Mucosa of rectum (tissue), 2 donors: ENCODE measurements around the gene FUT6.

Experiments
- H3K27ac ChIP-seq, 2 donors: one replicate each; pipeline ENCODE4 v1.7.0; 2013; ENCODE audit warnings: inconsistent platforms in 2 of 2, low read depth in 2 of 2, low read length in 2 of 2
- H3K27me3 ChIP-seq, 2 donors: one replicate each; pipeline ENCODE4 v1.7.0; 2013; ENCODE audit warnings: low read length in 2 of 2; ENCODE audit not compliant: control insufficient read depth in 2 of 2, insufficient read depth in 2 of 2
- H3K36me3 ChIP-seq, 2 donors: one replicate each; pipeline ENCODE4 v1.7.0; 2013; ENCODE audit warnings: low read length in 2 of 2; ENCODE audit not compliant: control insufficient read depth in 2 of 2, insufficient read depth in 2 of 2
- H3K4me1 ChIP-seq, 2 donors: one replicate each; pipeline ENCODE4 v1.7.0; 2013; ENCODE audit warnings: low read length in 2 of 2, mild to moderate bottlenecking in 1 of 2; ENCODE audit not compliant: control insufficient read depth in 2 of 2, insufficient read depth in 2 of 2
- H3K4me3 ChIP-seq, 2 donors: one replicate each; pipeline ENCODE4 v1.7.0; 2013; ENCODE audit warnings: low read length in 2 of 2
- H3K9ac ChIP-seq, 2 donors: one replicate each; pipeline ENCODE4 v1.7.0; 2013; ENCODE audit warnings: low read length in 2 of 2, low read depth in 1 of 2, mild to moderate bottlenecking in 1 of 2
- H3K9me3 ChIP-seq, 2 donors: one replicate each; pipeline ENCODE4 v1.7.0; 2013; ENCODE audit warnings: low read length in 2 of 2; ENCODE audit not compliant: control insufficient read depth in 2 of 2
- donor health status: healthy.
- donor health status: Normal muscosa, but diverticular disease.

Gene FUT6

GRCh38 chr19:5827891-5828660 lies 11.4 kb downstream of the FUT6 start:
- H3K4me1 ChIP-seq: peaks cover 11 to 19% of the 10 kb centered on the region in 2 donors
- H3K27me3 ChIP-seq: no peaks in the 10 kb centered on the region
- peak overlapping the region; percentile 55 to 81 for H3K4me3 ChIP-seq
- no peaks in the 10 kb centered on the region for H3K9me3 ChIP-seq
- H3K36me3 ChIP-seq: peaks cover 5 to 12% of the 10 kb centered on the region in 2 donors
- peak overlapping the region; percentile 80 to 85 for H3K27ac ChIP-seq
- H3K9ac ChIP-seq: peak overlapping the region; percentile 44 to 66

GRCh38 chr19:5827342-5827890 lies 12.1 kb downstream of the FUT6 start:
- H3K4me3 ChIP-seq: peak overlapping the region; percentile 55 to 81
- no peaks in the 10 kb centered on the region for H3K27me3 ChIP-seq
- peak overlapping the region; percentile 80 to 85 for H3K27ac ChIP-seq

GRCh38 chr19:5826531-5827341 lies 12.8 kb downstream of the FUT6 start:
- Histone ChIP-seq H3K27me3 (no peaks in the 10 kb centered on the region), H3K36me3 (peaks cover 0 to 7% of the 10 kb centered on the region in 2 donors), H3K4me1 (peaks cover 11 to 19% of the 10 kb centered on the region in 2 donors), H3K9ac (peak overlapping the region; percentile 5 to 22), H3K4me3 (peak overlapping the region in 1 of 2 donors; percentile 81), H3K9me3 (no peaks in the 10 kb centered on the region), H3K27ac (peak overlapping the region in 1 of 2 donors; percentile 85)

More at GRCh38 chr19:5827342-5827890, 12.1 kb downstream of the FUT6 start:
- Histone ChIP-seq H3K9ac (peak overlapping the region; percentile 5 to 22), H3K4me1 (peaks cover 11 to 19% of the 10 kb centered on the region in 2 donors), H3K9me3 (no peaks in the 10 kb centered on the region), H3K36me3 (peaks cover 0 to 7% of the 10 kb centered on the region in 2 donors)

- Histone ChIP-seq H3K9ac (no peak overlapping the region), H3K36me3 (peaks cover 0 to under 1% of the 10 kb centered on the region in 2 donors)
These were observed 14.3 kb downstream of the FUT6 start for GRCh38 chr19:5825178-5825577.

GRCh38 chr19:5824751-5825150 lies 14.8 kb downstream of the FUT6 start:
- Histone ChIP-seq H3K9ac (no peak overlapping the region), H3K4me3 (no peak overlapping the region), H3K27me3 (no peaks in the 10 kb centered on the region), H3K4me1 (peaks cover 11 to 18% of the 10 kb centered on the region in 2 donors), H3K9me3 (no peaks in the 10 kb centered on the region), H3K36me3 (no peaks in the 10 kb centered on the region), H3K27ac (no peak overlapping the region)

More at GRCh38 chr19:5825178-5825577, 14.3 kb downstream of the FUT6 start:
- Histone ChIP-seq H3K4me3 (no peak overlapping the region), H3K27me3 (no peaks in the 10 kb centered on the region), H3K4me1 (peaks cover 11 to 19% of the 10 kb centered on the region in 2 donors), H3K27ac (no peak overlapping the region), H3K9me3 (no peaks in the 10 kb centered on the region)

GRCh38 chr19:5823579-5824281 lies 15.8 kb downstream of the FUT6 start:
- Histone ChIP-seq H3K9ac (no peak overlapping the region), H3K27ac (no peak overlapping the region), H3K36me3 (no peaks in the 10 kb centered on the region), H3K4me3 (no peak overlapping the region), H3K27me3 (no peaks in the 10 kb centered on the region), H3K9me3 (no peaks in the 10 kb centered on the region), H3K4me1 (peaks cover 10 to 14% of the 10 kb centered on the region in 2 donors)

GRCh38 chr19:5822181-5822844 lies 17.2 kb downstream of the FUT6 start:
- Histone ChIP-seq H3K27ac (no peak overlapping the region), H3K36me3 (no peaks in the 10 kb centered on the region), H3K27me3 (no peaks in the 10 kb centered on the region), H3K4me1 (peaks cover 2 to 9% of the 10 kb centered on the region in 2 donors), H3K4me3 (no peak overlapping the region), H3K9ac (no peak overlapping the region), H3K9me3 (no peaks in the 10 kb centered on the region)

GRCh38 chr19:5821521-5822180 lies 17.9 kb downstream of the FUT6 start:
- H3K36me3 ChIP-seq: no peaks in the 10 kb centered on the region
- no peaks in the 10 kb centered on the region for H3K9me3 ChIP-seq
- no peak overlapping the region for H3K27ac ChIP-seq
- no peaks in the 10 kb centered on the region for H3K27me3 ChIP-seq
- H3K4me1 ChIP-seq: peaks cover 0 to 3% of the 10 kb centered on the region in 2 donors
- H3K9ac ChIP-seq: no peak overlapping the region
- H3K4me3 ChIP-seq: no peak overlapping the region

- Histone ChIP-seq H3K36me3 (no peaks in the 10 kb centered on the region), H3K9me3 (no peaks in the 10 kb centered on the region), H3K4me3 (no peak overlapping the region), H3K4me1 (no peaks in the 10 kb centered on the region), H3K27me3 (no peaks in the 10 kb centered on the region), H3K9ac (no peak overlapping the region), H3K27ac (no peak overlapping the region)
These were observed 18.7 kb downstream of the FUT6 start for GRCh38 chr19:5820785-5821184.
